GM18502 (cell line): Measurements from ENCODE around the gene SIGLEC6.

ENCODE experiments used
- ATAC-seq: cut with Tn5 transposase; IDR thresholded peaks from one replicate; pipeline ENCODE4 v1.9.1; 2021; ENCODE audit warnings: mild to moderate bottlenecking; ENCODE audit not compliant: unreplicated experiment, poor library complexity

SIGLEC6 gene

GRCh38 chr19:51478381-51479234, 52.9 kb downstream of the SIGLEC6 start, which contains the start of gene CEACAM18:
CEACAM18 (plus strand) TSS chr19:51478539.
- ATAC-seq: no peak

- no peak for ATAC-seq
These were observed 54.1 kb downstream of the SIGLEC6 start for GRCh38 chr19:51477344-51477743.

GRCh38 chr19:51476164-51476563, 55.3 kb downstream of the SIGLEC6 start:
- ATAC-seq: no peak

GRCh38 chr19:51473009-51473707, 58.3 kb downstream of the SIGLEC6 start:
- no peak for ATAC-seq

GRCh38 chr19:51472607-51473006, 58.9 kb downstream of the SIGLEC6 start:
- no peak for ATAC-seq

GRCh38 chr19:51471527-51471926, 59.9 kb downstream of the SIGLEC6 start:
- ATAC-seq: no peak

GRCh38 chr19:51470966-51471365, 60.5 kb downstream of the SIGLEC6 start:
- ATAC-seq: no peak

GRCh38 chr19:51469629-51470028, 61.8 kb downstream of the SIGLEC6 start:
- ATAC-seq: no peak

- ATAC-seq: no peak
These were observed 62.3 kb downstream of the SIGLEC6 start for GRCh38 chr19:51469162-51469561.

- no peak for ATAC-seq
These were observed 62.9 kb downstream of the SIGLEC6 start for GRCh38 chr19:51468545-51468920.

GRCh38 chr19:51467864-51468544, 63.5 kb downstream of the SIGLEC6 start:
- no peak for ATAC-seq
